ENCODE measurements around the gene GRWD1. TPM values are rescaled to one million over a fixed set of nuclear protein-coding genes. Genes with fewer than 3 reads are reported as not detected.

The GRWD1 gene
- polyA plus RNA-seq, 1 experiment = 20.0 TPM

DNA sequence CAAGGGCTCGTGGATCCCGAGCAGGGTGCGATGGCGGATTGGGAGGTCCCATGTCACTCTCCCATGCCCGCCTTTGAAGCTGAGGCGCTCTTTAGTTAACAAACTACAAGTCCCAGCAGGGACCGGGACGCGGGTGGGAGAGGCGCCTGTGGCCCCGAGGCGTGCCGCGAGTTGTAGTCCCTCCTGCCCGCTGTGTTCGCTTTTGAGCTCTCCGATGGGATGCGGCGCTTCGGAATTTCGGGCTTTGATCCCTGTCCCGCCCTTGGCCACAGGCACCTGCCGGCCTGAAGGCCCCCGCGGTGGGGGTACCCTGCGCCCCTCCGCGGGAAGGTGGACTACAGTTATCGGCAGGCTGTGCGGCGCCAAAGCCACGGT lies 34.4 kb downstream of the GRWD1 start:
- Histone ChIP-seq H3K4me3 (ENCODE audit: low read depth, low read length) (peak overlapping the region; percentile 40), H3K36me3 (ENCODE audit: control insufficient read depth, insufficient read depth, low read length) (peaks cover 21% of the 10 kb centered on the region), H3K27me3 (ENCODE audit: control insufficient read depth, insufficient read depth, low read length) (no peaks in the 10 kb centered on the region)
- TF ChIP-seq, protein P1, sequence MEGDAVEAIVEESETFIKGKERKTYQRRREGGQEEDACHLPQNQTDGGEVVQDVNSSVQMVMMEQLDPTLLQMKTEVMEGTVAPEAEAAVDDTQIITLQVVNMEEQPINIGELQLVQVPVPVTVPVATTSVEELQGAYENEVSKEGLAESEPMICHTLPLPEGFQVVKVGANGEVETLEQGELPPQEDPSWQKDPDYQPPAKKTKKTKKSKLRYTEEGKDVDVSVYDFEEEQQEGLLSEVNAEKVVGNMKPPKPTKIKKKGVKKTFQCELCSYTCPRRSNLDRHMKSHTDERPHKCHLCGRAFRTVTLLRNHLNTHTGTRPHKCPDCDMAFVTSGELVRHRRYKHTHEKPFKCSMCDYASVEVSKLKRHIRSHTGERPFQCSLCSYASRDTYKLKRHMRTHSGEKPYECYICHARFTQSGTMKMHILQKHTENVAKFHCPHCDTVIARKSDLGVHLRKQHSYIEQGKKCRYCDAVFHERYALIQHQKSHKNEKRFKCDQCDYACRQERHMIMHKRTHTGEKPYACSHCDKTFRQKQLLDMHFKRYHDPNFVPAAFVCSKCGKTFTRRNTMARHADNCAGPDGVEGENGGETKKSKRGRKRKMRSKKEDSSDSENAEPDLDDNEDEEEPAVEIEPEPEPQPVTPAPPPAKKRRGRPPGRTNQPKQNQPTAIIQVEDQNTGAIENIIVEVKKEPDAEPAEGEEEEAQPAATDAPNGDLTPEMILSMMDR (IDR thresholded peaks at IDR 0.05; ENCODE audit: insufficient read depth, low read depth, low read length) = no peak
- ChIA-PET POLR2A (no interaction called here), CTCF (interaction anchor here (1.0 to 3.7 kb wide), 4 partner anchors 10 to 107 kb away, joined by 3 to 25 read pairs (median 6); partner anchors contain the start of gene KDELR1)
- DNase-seq (ENCODE audit: low read depth) = no peak

DNA sequence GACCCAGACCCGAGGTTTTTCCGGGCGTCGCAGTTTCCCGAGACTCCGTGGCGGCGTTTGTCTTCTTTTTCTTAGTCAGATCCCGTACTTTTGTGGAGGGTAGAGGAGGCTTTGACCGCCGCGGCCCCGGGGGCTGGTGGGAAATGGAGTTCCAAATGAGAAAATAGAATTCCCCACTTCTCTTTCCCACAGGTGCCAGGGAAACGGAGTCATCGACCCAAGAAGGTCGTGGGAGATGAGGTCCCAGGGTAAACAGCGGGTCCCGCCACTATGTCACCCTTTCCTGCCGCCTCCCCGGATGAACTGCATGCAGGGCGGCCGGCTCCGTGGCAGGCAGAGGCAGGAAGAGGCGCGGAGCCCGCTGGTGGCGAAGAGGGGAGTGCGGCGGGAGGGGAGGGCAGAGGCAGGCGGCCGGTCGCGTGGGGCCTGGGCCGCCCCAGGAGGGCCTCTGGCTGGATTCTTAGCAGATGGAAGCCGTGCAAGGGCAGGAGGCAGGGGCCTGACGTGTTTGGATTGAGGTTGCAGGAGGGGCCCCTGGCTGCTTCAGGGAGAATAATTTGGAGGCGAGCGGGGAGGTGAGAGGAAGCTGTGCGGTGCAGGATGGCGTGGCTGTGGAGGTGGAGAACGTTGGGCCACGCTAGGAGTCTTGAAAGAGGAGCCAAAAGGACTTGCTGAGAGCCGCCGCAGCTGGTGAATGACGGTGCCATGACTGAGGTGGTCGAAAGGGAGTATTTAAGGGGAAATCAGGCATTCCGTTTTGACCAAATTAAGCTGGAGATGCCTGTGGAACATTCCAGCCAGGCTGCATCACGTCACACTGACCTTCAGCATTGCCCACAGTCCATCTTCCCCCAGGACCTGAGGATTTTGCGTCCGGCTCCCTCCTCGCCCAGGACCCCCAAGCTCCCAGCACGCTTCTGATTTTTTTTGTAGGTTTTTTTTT lies 35.0 kb downstream of the GRWD1 start:
- ChIA-PET CTCF (interaction anchor here (1.2 to 3.7 kb wide), 5 partner anchors 9 to 161 kb away, joined by 3 to 25 read pairs (median 4); no protein-coding TSS in a partner anchor), POLR2A (interaction anchor here (0.6 kb wide), 1 partner anchor 215 kb away, joined by 16 read pairs; no protein-coding TSS in a partner anchor)
- TF ChIP-seq, protein P1 (IDR thresholded peaks at IDR 0.05; ENCODE audit: insufficient read depth, low read depth, low read length) = no peak
- no peak for DNase-seq (ENCODE audit: low read depth)
- Histone ChIP-seq H3K4me3 (ENCODE audit: low read depth, low read length) (peak overlapping the region; percentile 40), H3K27me3 (ENCODE audit: control insufficient read depth, insufficient read depth, low read length) (no peaks in the 10 kb centered on the region), H3K36me3 (ENCODE audit: control insufficient read depth, insufficient read depth, low read length) (peaks cover 15% of the 10 kb centered on the region)

- peaks cover 12% of the 10 kb centered on the region for H3K36me3 ChIP-seq (ENCODE audit: control insufficient read depth, insufficient read depth, low read length)
- TF ChIP-seq, protein P1 (IDR thresholded peaks at IDR 0.05; ENCODE audit: insufficient read depth, low read depth, low read length) = no peak
- no peaks in the 10 kb centered on the region for H3K27me3 ChIP-seq (ENCODE audit: control insufficient read depth, insufficient read depth, low read length)
- CTCF ChIA-PET = interaction anchor here (1.2 to 3.7 kb wide), 3 partner anchors 8 to 162 kb away, joined by 3 to 25 read pairs (median 4); no protein-coding TSS in a partner anchor
- no peak overlapping the region for H3K4me3 ChIP-seq (ENCODE audit: low read depth, low read length)
- POLR2A ChIA-PET = no interaction called here
- DNase-seq (ENCODE audit: low read depth) = no peak
These were observed 36.3 kb downstream of the GRWD1 start for GRCh38 chr19:48481846-48482639.

GRCh38 chr19:48483301-48483700 lies 37.5 kb downstream of the GRWD1 start:
- CTCF ChIA-PET = interaction anchor here (0.6 kb wide), 1 partner anchor 7 kb away, joined by 3 read pairs; no protein-coding TSS in a partner anchor
- TF ChIP-seq, protein P1 (IDR thresholded peaks at IDR 0.05; ENCODE audit: insufficient read depth, low read depth, low read length) = no peak
- POLR2A ChIA-PET = no interaction called here
- Histone ChIP-seq H3K4me3 (ENCODE audit: low read depth, low read length) (no peak overlapping the region), H3K27me3 (ENCODE audit: control insufficient read depth, insufficient read depth, low read length) (no peaks in the 10 kb centered on the region), H3K36me3 (ENCODE audit: control insufficient read depth, insufficient read depth, low read length) (peaks cover 2% of the 10 kb centered on the region; the same call in 1 of the 2 replicates)
- no peak for DNase-seq (ENCODE audit: low read depth)

All from BJ (cell line).